ENCODE measurements around the gene TMEM130.
"Not testable (repeated sequence)": the region's sequence is repeated elsewhere in the genome, so short reads cannot be mapped to it uniquely, and the experiment has no call there.

The TMEM130 gene

GRCh38 chr7:98877692-98878364, 8.0 kb upstream of the TMEM130 start:
- no peak for DNase-seq

- DNase-seq = no peak
These were observed 7.3 kb upstream of the TMEM130 start for GRCh38 chr7:98877146-98877545.

GRCh38 chr7:98875501-98875900, 5.7 kb upstream of the TMEM130 start:
- DNase-seq = no peak

- DNase-seq = no peak
These were observed 5.1 kb upstream of the TMEM130 start for GRCh38 chr7:98874942-98875341.

- DNase-seq = not testable (repeated sequence)
These were observed 3.8 kb upstream of the TMEM130 start for GRCh38 chr7:98873610-98874009.

- peak; percentile 44 to 71 (median 68) for DNase-seq
These were observed 2.6 kb upstream of the TMEM130 start for GRCh38 chr7:98872328-98872924.

- no peak for DNase-seq
These were observed 1.1 kb upstream of the TMEM130 start for GRCh38 chr7:98870807-98871491.

GRCh38 chr7:98870121-98870651, 372 bp upstream of the TMEM130 start:
- peak; percentile 59 to 74 (median 68) for DNase-seq

GRCh38 chr7:98869027-98869596, 702 bp downstream of the TMEM130 start:
- peak in 1 of 4 experiments; percentile 6 for DNase-seq

GRCh38 chr7:98868450-98868849, 1.4 kb downstream of the TMEM130 start:
- DNase-seq = peak; percentile 39 to 68 (median 62)

GRCh38 chr7:98866765-98867164, 3.0 kb downstream of the TMEM130 start:
- DNase-seq = no peak

- no peak for DNase-seq
These were observed 3.5 kb downstream of the TMEM130 start for GRCh38 chr7:98866351-98866750.

GRCh38 chr7:98864731-98865453, 4.9 kb downstream of the TMEM130 start:
- peak; percentile 6 to 68 (median 51) for DNase-seq

GRCh38 chr7:98863601-98864000, 6.2 kb downstream of the TMEM130 start:
- no peak for DNase-seq

- DNase-seq = no peak
These were observed 6.9 kb downstream of the TMEM130 start for GRCh38 chr7:98862716-98863420.

GRCh38 chr7:98862203-98862602, 7.6 kb downstream of the TMEM130 start:
- no peak for DNase-seq

GRCh38 chr7:98860071-98860470, 9.7 kb downstream of the TMEM130 start:
- DNase-seq = peak in 3 of 4 experiments; percentile 34 to 68 (median 57)

- no peak for DNase-seq
These were observed 14.0 kb downstream of the TMEM130 start for GRCh38 chr7:98855610-98856422.

- DNase-seq = no peak
These were observed 17.0 kb downstream of the TMEM130 start for GRCh38 chr7:98852826-98853225.

- DNase-seq = no peak
These were observed 20.9 kb downstream of the TMEM130 start for GRCh38 chr7:98848918-98849317.

- not testable (repeated sequence) for DNase-seq
These were observed 27.3 kb downstream of the TMEM130 start for GRCh38 chr7:98842552-98842951.

Measured in suppressor macrophage (primary cell).